IMR-90 (cell line): ENCODE measurements around the gene CCDC12. TPM values are rescaled to one million over a fixed set of nuclear protein-coding genes. Genes with fewer than 3 reads are reported as not detected.

Experiments
- ATAC-seq: fragments of 200-7000 bp; cut with Tn5 transposase; 2 replicates; pipeline ENCODE4 v1.9.1; 2020; ENCODE audit warnings: low read depth, mild to moderate bottlenecking, moderate library complexity
- BruUV-seq: library from RNA; stranded (reverse); fragments of 400-500 nt; replicated peaks from 2 replicates; lab custom pipeline; 2021; lab: Mats Ljungman, UMichigan
- CTCF ChIA-PET: fragments of 300-600 bp; formaldehyde crosslinking; extraction: SDS; loops from one replicate; lab custom pipeline; 2021; ENCODE audit warnings: antibody characterized with exemption; lab: Yijun Ruan, JAX
- POLR2A ChIA-PET: fragments of 300-600 bp; sonication (Branson Sonifier 250); formaldehyde crosslinking; loops from one replicate; lab custom pipeline; 2022; ENCODE audit warnings: antibody characterized with exemption; ENCODE audit not compliant: unreplicated experiment; lab: Charles Lee
- DNase-seq: peaks from one replicate; pipeline ENCODE4 v3.0.0; 2013
- H2AFZ ChIP-seq: replicated peaks from 2 replicates; pipeline ENCODE3; 2013; ENCODE audit warnings: low read length, mild to moderate bottlenecking; ENCODE audit not compliant: poor library complexity
- H2AK5ac ChIP-seq: 2 replicates; pipeline ENCODE4 v1.6.1; 2013; ENCODE audit warnings: low read depth, low read length, inconsistent platforms
- H2AK9ac ChIP-seq: replicated peaks from 2 replicates; pipeline ENCODE3; 2013; ENCODE audit warnings: mild to moderate bottlenecking, low read depth, low read length, moderate library complexity; ENCODE audit not compliant: poor library complexity
- H2BK120ac ChIP-seq: 2 replicates; pipeline ENCODE4 v1.6.1; 2013; ENCODE audit warnings: low read depth, low read length, inconsistent platforms
- H2BK15ac ChIP-seq: 3 replicates; pipeline ENCODE4 v1.6.1; 2013; ENCODE audit warnings: low read depth, low read length, inconsistent platforms
- H2BK20ac ChIP-seq: 2 replicates; pipeline ENCODE4 v1.6.1; 2013; ENCODE audit warnings: low read depth, mild to moderate bottlenecking, inconsistent platforms, low read length, moderate library complexity
- H2BK5ac ChIP-seq: 2 replicates; pipeline ENCODE4 v1.6.1; 2013; ENCODE audit warnings: mild to moderate bottlenecking, low read depth, low read length, inconsistent platforms; ENCODE audit not compliant: poor library complexity, severe bottlenecking
- H3K14ac ChIP-seq: replicated peaks from 2 replicates; pipeline ENCODE4 v1.6.1; 2013; ENCODE audit warnings: low read depth, low read length, inconsistent platforms
- H3K18ac ChIP-seq: 2 replicates; pipeline ENCODE4 v1.6.1; 2013; ENCODE audit warnings: low read depth, low read length, control low read depth
- H3K23ac ChIP-seq: 2 replicates; pipeline ENCODE4 v1.6.1; 2013; ENCODE audit warnings: low read depth, low read length, inconsistent platforms
- H3K27ac ChIP-seq: 2 replicates; pipeline ENCODE4 v1.5.1; 2013; ENCODE audit warnings: mild to moderate bottlenecking, control low read depth, low read length; ENCODE audit not compliant: insufficient read depth
- H3K27me3 ChIP-seq: 2 replicates; pipeline ENCODE4 v1.6.1; 2013; ENCODE audit warnings: low read length; ENCODE audit not compliant: control insufficient read depth, insufficient read depth
- H3K36me3 ChIP-seq: 2 replicates; pipeline ENCODE4 v1.6.1; 2013; ENCODE audit warnings: low read length, mixed read lengths; ENCODE audit not compliant: control insufficient read depth, insufficient read depth
- H3K4ac ChIP-seq: 2 replicates; pipeline ENCODE4 v1.6.1; 2013; ENCODE audit warnings: low read depth, low read length, inconsistent platforms
- H3K4me1 ChIP-seq: 2 replicates; pipeline ENCODE4 v1.6.1; 2013; ENCODE audit warnings: low read length, mixed read lengths; ENCODE audit not compliant: control insufficient read depth, insufficient read depth
- H3K4me2 ChIP-seq: 2 replicates; pipeline ENCODE4 v1.6.1; 2013; ENCODE audit warnings: low read depth, mild to moderate bottlenecking, control low read depth, low read length, moderate library complexity
- H3K4me3 ChIP-seq: 2 replicates; pipeline ENCODE4 v1.5.1; 2013; ENCODE audit warnings: low read depth, mild to moderate bottlenecking, control low read depth, low read length, moderate library complexity; ENCODE audit not compliant: insufficient read depth
- H3K56ac ChIP-seq: 2 replicates; pipeline ENCODE4 v1.6.1; 2013; ENCODE audit warnings: low read length, inconsistent platforms; ENCODE audit not compliant: insufficient read depth; ENCODE audit errors: extremely low read depth
- H3K79me1 ChIP-seq, 2 experiments: 2 replicates each; pipeline ENCODE4 v1.6.1; 2013; ENCODE audit warnings: low read length in 2 of 2, inconsistent platforms in 1 of 2, low read depth in 1 of 2
- H3K9ac ChIP-seq: 2 replicates; pipeline ENCODE4 v1.6.1; 2013; ENCODE audit warnings: low read depth, low read length, control low read depth
- H3K9me1 ChIP-seq: 2 replicates; pipeline ENCODE4 v1.6.1; 2013; ENCODE audit warnings: low read length, inconsistent platforms; ENCODE audit not compliant: insufficient read depth
- H3K9me3 ChIP-seq: 2 replicates; pipeline ENCODE4 v1.6.1; 2013; ENCODE audit warnings: low read length; ENCODE audit not compliant: control insufficient read depth, insufficient read depth
- H4K20me1 ChIP-seq: 2 replicates; pipeline ENCODE4 v1.6.1; 2013; ENCODE audit warnings: low read length, inconsistent platforms; ENCODE audit not compliant: insufficient read depth
- H4K5ac ChIP-seq: 2 replicates; pipeline ENCODE4 v1.6.1; 2013; ENCODE audit warnings: mild to moderate bottlenecking, low read depth, low read length, control low read depth
- H4K8ac ChIP-seq, 2 experiments: 2 replicates each; pipeline ENCODE4 v1.6.1; 2013; ENCODE audit warnings: low read depth in 2 of 2, low read length in 2 of 2, control low read depth in 1 of 2, inconsistent platforms in 1 of 2
- H4K91ac ChIP-seq: 2 replicates; pipeline ENCODE4 v1.6.1; 2013; ENCODE audit warnings: low read depth, low read length, inconsistent platforms; ENCODE audit not compliant: insufficient read depth
- FOS ChIP-seq: fragments of 150-350 bp; IDR thresholded peaks from 2 replicates; pipeline ENCODE4 v1.6.1; 2016; ENCODE audit warnings: low read depth, low read length
- WGBS, 2 experiments: methylation state at CpG; one replicate each; pipeline versions ENCODE4 v1.1.5 to v1.1.7; 2013; ENCODE audit warnings: missing lambda C conversion rate in 2 of 2; ENCODE audit not compliant: insufficient read length in 1 of 2; ENCODE audit errors: extremely low coverage in 2 of 2; 5-methylcytosine and 5-hydroxymethylcytosine counted together
- dilution Hi-C: fragments of 300-500 bp; cut with HindIII; formaldehyde crosslinking; loops from one replicate; pipeline ENCODE4 v1.14.3; 2018; ENCODE audit warnings: low sequenced_read_pairs; ENCODE audit not compliant: unreplicated experiment
- in situ Hi-C: fragments of 300-500 bp; cut with MboI; formaldehyde crosslinking; loops from 3 replicates; pipeline ENCODE4 v1.14.3; 2019; ENCODE audit warnings: low sequenced_read_pairs, inconsistent platforms, mixed read lengths
- intact Hi-C: fragments of 100-400 bp; cut with micrococcal nuclease; formaldehyde crosslinking; loops from 2 replicates; pipeline ENCODE4 v1.10.0; 2022
- polyA plus RNA-seq, 3 experiments: library from polyadenylated mRNA; depleted of rRNA; stranded (reverse); fragments of >200 nt; gene quantifications; 2 replicates each; pipeline ENCODE4 v1.2.3, GENCODE V29; 2012; ENCODE audit warnings: low replicate concordance in 1 of 3
- total RNA-seq: library from RNA; depleted of rRNA; stranded (reverse); fragments of >200 nt; gene quantifications from 2 replicates; pipeline ENCODE4 v1.2.3, GENCODE V29; 2012

The CCDC12 gene
- total and polyA plus RNA-seq, 2 of the 4 experiments (the other 2 are of a cell fraction), result 15.2 to 35.1 TPM

- dilution Hi-C loops (no loop called here), in situ Hi-C loops (no loop called here), intact Hi-C loops (no loop called here)
- Histone ChIP-seq H4K5ac (no peak overlapping the region), H3K4me2 (peak overlapping the region; percentile 0; the same call in 1 of the 2 replicates), H3K4ac (peak overlapping the region; percentile 25; the same call in 1 of the 2 replicates), H3K18ac (no peak overlapping the region), H2AK5ac (no peak overlapping the region), H2BK20ac (no peak overlapping the region), H3K4me3 (no peak overlapping the region), H2BK5ac (no peak overlapping the region), H2BK120ac (no peak overlapping the region), H2BK15ac (no peak overlapping the region), H3K79me1 (peaks cover 30 to 75% of the 10 kb centered on the region in 2 experiments), H3K56ac (no peak overlapping the region), H3K9ac (no peak overlapping the region; the same call in 1 of the 2 replicates), H3K4me1 (peaks cover 18% of the 10 kb centered on the region), H4K91ac (no peak overlapping the region), H3K27me3 (no peaks in the 10 kb centered on the region), H4K20me1 (peaks cover 80% of the 10 kb centered on the region), H2AFZ (no peak overlapping the region), H3K14ac (no peak overlapping the region), H3K23ac (no peak overlapping the region), H3K27ac (peak overlapping the region; percentile 21; the same call in 1 of the 2 replicates), H4K8ac (no peak overlapping the region), H3K9me1 (peaks cover 34% of the 10 kb centered on the region), H2AK9ac (no peak overlapping the region), H3K36me3 (peaks cover 4% of the 10 kb centered on the region), H3K9me3 (no peaks in the 10 kb centered on the region)
- no TSS peak for BruUV-seq
- TF ChIP-seq FOS, result no peak
- 90% methylated on average over 4 of the region's 6 CpGs; no CpG with 5 or more reads in 1 of the 2 experiments for WGBS, 2 experiments
- no peak for DNase-seq
- ChIA-PET POLR2A (no interaction called here), CTCF (no interaction called here)
- ATAC-seq, result no peak
These were observed 5.4 kb downstream of the CCDC12 start for GRCh38 chr3:46971151-46971550.
